HG02763 (cell line): ENCODE data around the gene GUCY2C.
"Not testable (repeated sequence)": the region's sequence is repeated elsewhere in the genome, so short reads cannot be mapped to it uniquely, and the experiment has no call there.

Experiments used
- ATAC-seq: cut with Tn5 transposase; IDR thresholded peaks from one replicate; pipeline ENCODE4 v1.9.1; 2021; ENCODE audit warnings: mild to moderate bottlenecking, moderate library complexity; ENCODE audit not compliant: unreplicated experiment

The GUCY2C gene

GRCh38 chr12:14689144-14689543 lies 7.3 kb downstream of the GUCY2C start:
- ATAC-seq: no peak

GRCh38 chr12:14682231-14682630 lies 14.2 kb downstream of the GUCY2C start:
- ATAC-seq: not testable (repeated sequence)

- no peak for ATAC-seq
Measured at GRCh38 chr12:14681625-14682024, 14.8 kb downstream of the GUCY2C start.

GRCh38 chr12:14681190-14681589 lies 15.2 kb downstream of the GUCY2C start:
- no peak for ATAC-seq

- no peak for ATAC-seq
Measured at GRCh38 chr12:14678547-14679150, 17.8 kb downstream of the GUCY2C start.

GRCh38 chr12:14668591-14668990 lies 27.8 kb downstream of the GUCY2C start:
- no peak for ATAC-seq

- ATAC-seq: no peak
Measured at GRCh38 chr12:14665354-14666348, 30.7 kb downstream of the GUCY2C start.

GRCh38 chr12:14664434-14665023 lies 31.9 kb downstream of the GUCY2C start:
- no peak for ATAC-seq

GRCh38 chr12:14663002-14663401 lies 33.4 kb downstream of the GUCY2C start:
- ATAC-seq: no peak

GRCh38 chr12:14656846-14657245 lies 39.6 kb downstream of the GUCY2C start:
- no peak for ATAC-seq

GRCh38 chr12:14655284-14655683 lies 41.1 kb downstream of the GUCY2C start:
- no peak for ATAC-seq

- ATAC-seq: no peak
Measured at GRCh38 chr12:14654842-14655241, 41.6 kb downstream of the GUCY2C start.

- no peak for ATAC-seq
Measured at GRCh38 chr12:14654416-14654815, 42.0 kb downstream of the GUCY2C start.

GRCh38 chr12:14652483-14652882 lies 43.9 kb downstream of the GUCY2C start:
- ATAC-seq: no peak

- ATAC-seq: no peak
Measured at GRCh38 chr12:14651371-14651770, 45.0 kb downstream of the GUCY2C start.

GRCh38 chr12:14650789-14651188 lies 45.6 kb downstream of the GUCY2C start:
- no peak for ATAC-seq

- ATAC-seq: no peak
Measured at GRCh38 chr12:14647028-14647750, 49.2 kb downstream of the GUCY2C start.

- ATAC-seq: no peak
Measured at GRCh38 chr12:14643251-14643650, 53.1 kb downstream of the GUCY2C start.

- no peak for ATAC-seq
Measured at GRCh38 chr12:14638066-14638465, 58.3 kb downstream of the GUCY2C start.

- ATAC-seq: no peak
Measured at GRCh38 chr12:14635776-14636175, 60.6 kb downstream of the GUCY2C start.

GRCh38 chr12:14630793-14631192 lies 65.6 kb downstream of the GUCY2C start:
- ATAC-seq: no peak
